ENCODE results near the gene TBCD. TPM values are rescaled to one million over a fixed set of nuclear protein-coding genes. Genes with fewer than 3 reads are reported as not detected.

TBCD gene
- total and polyA plus RNA-seq, 8 donors: 28.7 to 161 (median 40.0) TPM

GRCh38 chr17:82894389-82894788 lies 142.5 kb downstream of the TBCD start:
- Histone ChIP-seq H3K9me3 (no peaks in the 10 kb centered on the region), H3K27ac (peak overlapping the region in 1 of 4 donors; percentile 41)

GRCh38 chr17:82895087-82895486 lies 143.2 kb downstream of the TBCD start:
- Histone ChIP-seq H3K27me3 (no peaks in the 10 kb centered on the region), H3K4me1 (peaks cover 12 to 26% (median 25%) of the 10 kb centered on the region in 3 donors), H3K27ac (no peak overlapping the region), H3K4me3 (no peak overlapping the region), H3K9me3 (no peaks in the 10 kb centered on the region), H3K36me3 (no peaks in the 10 kb centered on the region)
- 95% methylated on average over 12 of the region's 12 CpGs for WGBS, 2 donors
- DNase-seq: peak in 1 of 6 donors; percentile 45
- ATAC-seq: no peak
- intact Hi-C loops (cut with DNase I): no loop called here
- no peak for TF ChIP-seq CTCF (IDR thresholded peaks at IDR 0.05)
- no peak for FAIRE-seq

More at GRCh38 chr17:82894389-82894788, 142.5 kb downstream of the TBCD start:
- Histone ChIP-seq H3K36me3 (no peaks in the 10 kb centered on the region), H3K4me3 (no peak overlapping the region), H3K4me1 (peaks cover 18 to 32% (median 30%) of the 10 kb centered on the region in 3 donors), H3K27me3 (no peaks in the 10 kb centered on the region)
- DNase-seq (no peak), ATAC-seq (no peak), FAIRE-seq (no peak)
- WGBS, 2 donors: 26 to 37% methylated on average over 7 of the region's 7 CpGs
- intact Hi-C loops (cut with DNase I): no loop called here
- no peak for TF ChIP-seq CTCF (IDR thresholded peaks at IDR 0.05)

GRCh38 chr17:82896071-82897000 lies 144.5 kb downstream of the TBCD start:
- TF ChIP-seq CTCF (IDR thresholded peaks at IDR 0.05): no peak
- H3K27me3 ChIP-seq: no peaks in the 10 kb centered on the region
- no peaks in the 10 kb centered on the region for H3K36me3 ChIP-seq
- intact Hi-C loops (cut with DNase I): no loop called here
- 92 to 94% methylated on average over 29 of the region's 29 CpGs for WGBS, 2 donors
- no peak overlapping the region for H3K27ac ChIP-seq
- H3K4me3 ChIP-seq: no peak overlapping the region
- FAIRE-seq (no peak), ATAC-seq (no peak), DNase-seq (peak in 1 of 6 donors; percentile 42)
- H3K9me3 ChIP-seq: no peaks in the 10 kb centered on the region
- peaks cover 0 to 16% (median 14%) of the 10 kb centered on the region in 3 donors for H3K4me1 ChIP-seq

GRCh38 chr17:82897514-82898249 lies 145.8 kb downstream of the TBCD start:
- WGBS, 2 donors: 95 to 96% methylated on average over 22 to 24 of the region's 24 CpGs
- peaks cover 0 to 16% (median 14%) of the 10 kb centered on the region in 3 donors for H3K4me1 ChIP-seq
- FAIRE-seq: no peak
- no peaks in the 10 kb centered on the region for H3K36me3 ChIP-seq
- ATAC-seq: no peak
- H3K4me3 ChIP-seq: no peak overlapping the region
- no peak overlapping the region for H3K27ac ChIP-seq
- no peaks in the 10 kb centered on the region for H3K9me3 ChIP-seq
- no peaks in the 10 kb centered on the region for H3K27me3 ChIP-seq
- DNase-seq: no peak
- TF ChIP-seq CTCF (IDR thresholded peaks at IDR 0.05): no peak
- intact Hi-C loops (cut with DNase I): no loop called here
